SK-N-MC (cell line): ENCODE results near the gene ADCY5.

Experiments used
- DNase-seq: peaks from one replicate; pipeline ENCODE4 v3.0.0-alpha.2; 2011; ENCODE audit warnings: low read depth, low spot score
- H3K27ac ChIP-seq: fragments of 200-600 bp; sonication (generic); 2 replicates; pipeline ENCODE4 v1.5.1; 2016; ENCODE audit warnings: mixed run types
- H3K36me3 ChIP-seq: fragments of 200-600 bp; sonication (generic); 2 replicates; pipeline ENCODE4 v1.6.1; 2017; ENCODE audit warnings: antibody characterized with exemption, low read length, mixed read lengths; ENCODE audit not compliant: insufficient read depth
- H3K4me3 ChIP-seq: fragments of 200-600 bp; sonication (generic); 2 replicates; pipeline ENCODE4 v1.5.1; 2016
- H3K9ac ChIP-seq: fragments of 200-600 bp; sonication (generic); 2 replicates; pipeline ENCODE4 v1.8.0; 2017; ENCODE audit warnings: mixed run types, mixed read lengths; ENCODE audit not compliant: insufficient read length
- H3K9me3 ChIP-seq: fragments of 200-600 bp; sonication (generic); 2 replicates; pipeline ENCODE4 v1.6.1; 2017; ENCODE audit warnings: low read depth, mild to moderate bottlenecking, antibody characterized with exemption, low read length, moderate library complexity, mixed read lengths
- EZH2 ChIP-seq: fragments of 200-600 bp; sonication (generic); IDR thresholded peaks from one replicate; pipeline ENCODE4 v1.6.1; 2017; ENCODE audit warnings: antibody characterized with exemption
- FOXP2 ChIP-seq: optimal IDR thresholded peaks from 2 replicates; pipeline ENCODE3; 2011; ENCODE audit warnings: mild to moderate bottlenecking, moderate library complexity; ENCODE audit not compliant: insufficient read depth; ENCODE audit errors: extremely low read length, control extremely low read depth
- POLR2AphosphoS5 ChIP-seq: IDR thresholded peaks from 2 replicates; pipeline ENCODE4 v1.6.1; 2012; ENCODE audit warnings: mild to moderate bottlenecking, low read depth, low read length, borderline replicate concordance

Gene ADCY5

DNA sequence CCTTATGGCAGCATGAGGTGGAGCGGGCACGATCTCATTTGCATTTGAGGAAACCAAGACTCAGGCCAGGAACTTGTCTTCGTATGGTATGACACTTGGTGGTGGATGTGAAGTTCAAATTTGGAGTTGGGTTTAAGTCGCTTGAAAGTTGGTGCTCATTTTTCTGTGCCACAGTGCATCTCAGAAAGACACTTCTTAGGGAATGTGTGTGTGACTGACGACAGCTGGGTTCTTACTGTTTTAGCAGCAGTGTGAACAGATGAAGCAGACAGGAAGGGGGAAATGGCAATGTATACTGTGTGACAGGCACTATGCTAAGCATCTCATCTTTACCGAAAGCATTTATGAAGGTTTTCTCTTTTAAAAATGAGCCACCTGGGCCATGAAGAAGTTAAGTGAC, 171.8 kb downstream of the ADCY5 start:
- peaks cover 1% of the 10 kb centered on the region for H3K36me3 ChIP-seq
- H3K4me3 ChIP-seq, result no peak overlapping the region
- DNase-seq, result no peak
- H3K9ac ChIP-seq, result no peak overlapping the region
- H3K9me3 ChIP-seq, result no peaks in the 10 kb centered on the region
- H3K27ac ChIP-seq, result no peak overlapping the region
- no peak for TF ChIP-seq FOXP2
- TF ChIP-seq EZH2, result no peak
- no peak for TF ChIP-seq POLR2AphosphoS5

- no peaks in the 10 kb centered on the region for H3K9me3 ChIP-seq
- no peak for DNase-seq
- peaks cover 7% of the 10 kb centered on the region for H3K36me3 ChIP-seq
- H3K27ac ChIP-seq, result peak overlapping the region; percentile 20; the same call in 1 of the 2 replicates
- no peak overlapping the region for H3K9ac ChIP-seq
- TF ChIP-seq POLR2AphosphoS5, result no peak
- no peak for TF ChIP-seq FOXP2
- no peak for TF ChIP-seq EZH2
- H3K4me3 ChIP-seq, result no peak overlapping the region
Measured at GRCh38 chr3:123276346-123277006, 172.4 kb downstream of the ADCY5 start.

- no peak overlapping the region for H3K9ac ChIP-seq
- H3K4me3 ChIP-seq, result no peak overlapping the region
- no peaks in the 10 kb centered on the region for H3K9me3 ChIP-seq
- 0 out of 2 replicates have a peak overlapping the region, but pooled peaks have one; percentile 20 for H3K27ac ChIP-seq
- DNase-seq, result no peak
- H3K36me3 ChIP-seq, result peaks cover 10% of the 10 kb centered on the region
- TF ChIP-seq EZH2, result no peak
- no peak for TF ChIP-seq POLR2AphosphoS5
- no peak for TF ChIP-seq FOXP2
Measured at GRCh38 chr3:123275691-123276090, 173.2 kb downstream of the ADCY5 start.

- DNase-seq, result no peak
- H3K36me3 ChIP-seq, result peaks cover 31% of the 10 kb centered on the region
- H3K4me3 ChIP-seq, result no peak overlapping the region
- H3K27ac ChIP-seq, result peak overlapping the region; percentile 92
- no peaks in the 10 kb centered on the region for H3K9me3 ChIP-seq
- TF ChIP-seq EZH2 (no peak), POLR2AphosphoS5 (no peak), FOXP2 (no peak)
- H3K9ac ChIP-seq, result peak overlapping the region; percentile 30
Measured at GRCh38 chr3:123272547-123272946, 176.3 kb downstream of the ADCY5 start.

DNA sequence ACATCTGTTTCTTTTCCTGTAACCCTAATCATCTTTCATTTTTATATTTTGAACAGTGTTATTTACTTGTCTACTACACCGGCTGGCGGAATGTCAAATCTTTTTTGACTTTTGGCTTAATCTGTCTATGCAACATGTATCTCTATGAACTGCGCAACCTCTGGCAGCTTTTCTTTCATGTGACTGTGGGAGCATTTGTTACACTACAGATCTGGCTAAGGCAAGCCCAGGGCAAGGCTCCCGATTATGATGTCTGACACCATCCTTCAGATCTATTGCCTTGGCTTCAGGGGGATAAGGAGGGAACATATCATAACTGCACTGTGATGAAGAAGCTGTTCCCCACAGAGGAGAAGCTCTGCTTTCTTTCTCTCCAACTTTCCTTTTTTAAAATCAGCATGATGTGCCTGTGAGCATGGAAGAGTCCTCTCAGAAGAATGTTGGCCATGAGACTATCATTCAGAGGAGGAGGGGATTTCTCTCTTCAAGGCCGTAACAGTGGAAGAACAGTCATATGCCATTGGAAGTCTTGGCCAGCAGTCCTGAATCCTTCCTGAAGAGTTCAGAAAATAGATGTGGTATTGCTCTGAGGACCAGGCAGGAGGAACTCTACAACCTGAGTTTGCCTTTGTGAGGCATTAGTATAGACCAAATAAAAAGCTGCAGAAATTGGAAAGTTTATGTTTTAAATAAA, 177.3 kb downstream of the ADCY5 start:
- Histone ChIP-seq H3K4me3 (no peak overlapping the region), H3K27ac (peak overlapping the region; percentile 92), H3K9ac (no peak overlapping the region), H3K9me3 (peaks cover 9% of the 10 kb centered on the region; the same call in 1 of the 2 replicates), H3K36me3 (peaks cover 40% of the 10 kb centered on the region)
- no peak for DNase-seq
- no peak for TF ChIP-seq FOXP2
- TF ChIP-seq POLR2AphosphoS5, result no peak
- TF ChIP-seq EZH2, result no peak

- no peak overlapping the region for H3K9ac ChIP-seq
- no peak overlapping the region for H3K4me3 ChIP-seq
- H3K36me3 ChIP-seq, result peaks cover 48% of the 10 kb centered on the region
- peaks cover 17% of the 10 kb centered on the region; the same call in 1 of the 2 replicates for H3K9me3 ChIP-seq
- no peak for TF ChIP-seq EZH2
- no peak for TF ChIP-seq POLR2AphosphoS5
- TF ChIP-seq FOXP2, result no peak
- peak overlapping the region; percentile 92 for H3K27ac ChIP-seq
- no peak for DNase-seq
Measured at GRCh38 chr3:123270818-123271217, 178.1 kb downstream of the ADCY5 start.

DNA sequence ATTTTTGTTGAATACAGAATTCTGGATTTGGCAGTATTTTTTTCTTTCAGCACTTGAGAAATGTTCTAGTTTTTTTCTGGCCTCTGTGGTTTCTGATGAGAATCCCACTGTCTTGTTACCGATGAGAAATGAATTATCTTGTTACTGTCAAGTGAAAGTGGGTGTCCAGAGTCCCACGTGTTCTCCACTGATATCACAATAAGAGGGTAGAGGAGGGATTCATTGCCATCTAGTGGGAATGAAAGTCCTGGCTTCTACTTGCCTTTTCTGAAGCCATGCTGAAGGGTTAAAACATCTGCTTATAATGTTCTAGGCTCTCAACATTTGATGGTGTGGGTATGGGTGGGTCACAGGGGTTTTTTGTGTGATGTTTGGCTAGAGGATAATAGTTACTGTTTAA, 181.1 kb downstream of the ADCY5 start:
- Histone ChIP-seq H3K27ac (peak overlapping the region; percentile 70), H3K9me3 (peaks cover 25% of the 10 kb centered on the region; the same call in 1 of the 2 replicates), H3K36me3 (peaks cover 68% of the 10 kb centered on the region), H3K4me3 (no peak overlapping the region), H3K9ac (no peak overlapping the region)
- TF ChIP-seq EZH2 (no peak), POLR2AphosphoS5 (no peak), FOXP2 (no peak)
- no peak for DNase-seq

GRCh38 chr3:123263941-123264340, 184.9 kb downstream of the ADCY5 start:
- no peak overlapping the region for H3K9ac ChIP-seq
- TF ChIP-seq EZH2 (no peak), FOXP2 (no peak), POLR2AphosphoS5 (no peak)
- H3K4me3 ChIP-seq, result no peak overlapping the region
- peaks cover 50% of the 10 kb centered on the region for H3K36me3 ChIP-seq
- no peak for DNase-seq
- H3K9me3 ChIP-seq, result peaks cover 25% of the 10 kb centered on the region; the same call in 1 of the 2 replicates
- peak overlapping the region; percentile 86 for H3K27ac ChIP-seq
